Kidney glomerular epithelial cell (primary cell): ENCODE results near the gene HBA2.
"Not testable (repeated sequence)": the region's sequence is repeated elsewhere in the genome, so short reads cannot be mapped to it uniquely, and the experiment has no call there.

ENCODE experiments used
- DNase-seq: peaks from one replicate; lab custom pipeline; 2025; lab: John Stamatoyannopoulos, UW

The HBA2 gene

DNA sequence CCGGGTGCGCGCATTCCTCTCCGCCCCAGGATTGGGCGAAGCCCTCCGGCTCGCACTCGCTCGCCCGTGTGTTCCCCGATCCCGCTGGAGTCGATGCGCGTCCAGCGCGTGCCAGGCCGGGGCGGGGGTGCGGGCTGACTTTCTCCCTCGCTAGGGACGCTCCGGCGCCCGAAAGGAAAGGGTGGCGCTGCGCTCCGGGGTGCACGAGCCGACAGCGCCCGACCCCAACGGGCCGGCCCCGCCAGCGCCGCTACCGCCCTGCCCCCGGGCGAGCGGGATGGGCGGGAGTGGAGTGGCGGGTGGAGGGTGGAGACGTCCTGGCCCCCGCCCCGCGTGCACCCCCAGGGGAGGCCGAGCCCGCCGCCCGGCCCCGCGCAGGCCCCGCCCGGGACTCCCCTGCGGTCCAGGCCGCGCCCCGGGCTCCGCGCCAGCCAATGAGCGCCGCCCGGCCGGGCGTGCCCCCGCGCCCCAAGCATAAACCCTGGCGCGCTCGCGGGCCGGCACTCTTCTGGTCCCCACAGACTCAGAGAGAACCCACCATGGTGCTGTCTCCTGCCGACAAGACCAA lies at the start of gene HBA2:
TSS of gene HBA2 (plus strand) at position 503 of the 568 bp plus-strand sequence. CDS start at position 540, 37 bp downstream.
- not testable (repeated sequence) for DNase-seq

- not testable (repeated sequence) for DNase-seq
These were observed 48.9 kb upstream of the HBA2 start for GRCh38 chr16:123558-124350.

DNA sequence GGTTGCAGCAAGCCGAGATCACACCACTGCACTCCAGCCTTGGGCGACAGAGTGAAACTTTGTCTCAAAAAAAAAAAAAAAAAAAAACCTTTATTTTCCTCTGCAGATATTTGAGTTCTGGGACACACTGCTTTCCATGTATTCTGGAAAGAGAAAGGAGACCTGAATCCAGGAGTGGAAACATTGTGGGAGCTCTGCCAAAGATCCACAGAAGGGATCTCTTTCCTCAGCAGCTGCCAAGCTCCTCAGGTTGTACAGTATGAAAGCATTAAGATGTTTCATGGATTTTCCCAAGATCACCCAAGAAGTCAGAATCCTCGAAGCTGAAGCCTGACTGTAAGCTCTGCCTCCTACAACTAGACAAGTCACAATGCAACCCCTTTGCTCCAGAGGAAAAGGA lies 47.7 kb upstream of the HBA2 start:
- DNase-seq = no peak

GRCh38 chr16:129075-129474 lies 43.6 kb upstream of the HBA2 start:
- DNase-seq = no peak

GRCh38 chr16:130533-131173 lies 42.0 kb upstream of the HBA2 start:
- no peak for DNase-seq

DNA sequence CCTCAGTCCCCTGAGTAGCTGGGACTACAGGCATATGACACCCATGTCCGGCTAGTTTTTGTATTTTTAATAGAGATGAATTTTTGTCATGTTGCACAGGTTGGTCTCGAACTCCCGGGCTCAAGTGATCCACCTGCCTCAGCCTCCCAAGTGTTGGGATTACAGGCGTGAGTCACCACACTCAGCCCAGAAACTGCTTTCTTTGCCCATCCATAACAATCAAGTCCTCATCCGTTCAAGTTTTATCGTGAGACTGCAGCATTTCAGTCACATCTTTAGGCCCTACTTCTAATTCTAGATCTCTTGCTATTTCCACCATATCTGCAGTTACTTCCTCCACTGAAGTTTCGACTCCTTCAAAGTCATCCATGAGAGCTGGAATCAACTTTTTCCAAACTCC lies 40.6 kb upstream of the HBA2 start:
- DNase-seq = no peak

DNA sequence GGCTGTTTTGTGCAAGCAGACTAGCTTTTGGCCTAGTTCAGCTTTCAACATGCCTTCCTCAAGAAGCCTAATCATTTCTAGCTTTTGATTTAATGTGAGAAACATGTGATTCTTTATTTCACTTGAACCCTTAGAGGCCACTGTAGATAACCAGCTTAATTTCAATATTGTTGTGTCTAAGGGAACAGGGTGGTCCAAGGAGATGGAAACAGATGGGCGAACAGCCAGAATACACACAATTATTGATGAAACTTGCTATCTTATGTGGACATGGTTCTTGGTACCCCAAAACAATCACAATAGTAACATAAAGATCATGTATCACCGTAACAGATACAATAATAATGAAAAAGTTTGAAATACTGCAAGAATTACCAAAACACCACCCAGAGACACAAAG lies 39.0 kb upstream of the HBA2 start:
- DNase-seq = no peak

DNA sequence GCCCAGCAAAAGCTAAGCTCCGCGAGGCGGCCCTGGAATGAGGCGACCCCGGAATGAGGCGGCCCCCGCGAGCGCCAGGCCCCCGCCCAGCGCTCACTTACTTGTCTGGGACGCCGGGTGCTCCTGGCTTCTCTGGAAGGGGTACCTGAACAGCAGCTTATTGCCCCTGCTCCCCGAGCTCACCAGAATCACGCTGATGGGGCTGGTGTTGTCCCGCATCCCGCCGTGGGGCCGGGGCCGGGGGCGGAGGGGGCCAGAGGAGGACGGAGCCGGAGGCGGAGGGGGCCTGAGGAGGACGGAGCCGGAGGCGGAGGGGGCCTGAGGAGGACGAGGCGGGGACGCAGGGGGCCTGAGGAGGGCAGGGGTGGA lies 34.6 kb upstream of the HBA2 start:
- DNase-seq = no peak

- DNase-seq = no peak
These were observed 32.4 kb upstream of the HBA2 start for GRCh38 chr16:140175-140857.

DNA sequence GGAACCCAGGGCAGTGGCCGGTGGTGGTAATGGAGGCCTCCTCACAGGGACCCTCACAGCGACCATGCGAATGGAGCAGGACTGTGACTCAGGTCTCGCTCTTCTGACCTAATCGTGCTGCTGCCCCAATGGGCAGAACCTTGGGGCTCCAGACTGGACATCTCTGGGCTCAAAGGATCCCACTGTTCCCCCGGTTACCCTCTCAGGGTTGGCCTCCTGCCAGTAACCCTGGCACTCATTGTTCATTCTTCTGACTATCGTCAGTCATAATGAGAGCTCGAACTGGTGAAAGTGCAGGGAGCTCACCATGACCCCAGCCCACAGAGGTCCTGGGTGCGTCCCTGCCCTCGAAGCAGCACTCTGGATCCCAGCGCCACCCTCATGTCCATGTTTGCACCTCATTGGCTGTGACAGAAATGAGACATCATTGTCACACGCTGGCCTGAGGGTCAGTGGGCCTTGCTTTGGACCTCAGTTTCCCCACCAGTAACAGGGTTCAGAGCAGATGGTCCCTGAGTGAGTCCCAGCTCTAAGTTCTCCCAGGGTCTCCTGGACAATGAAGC lies 30.2 kb upstream of the HBA2 start:
- DNase-seq = no peak

- DNase-seq = no peak
These were observed 29.6 kb upstream of the HBA2 start for GRCh38 chr16:143047-143446.

DNA sequence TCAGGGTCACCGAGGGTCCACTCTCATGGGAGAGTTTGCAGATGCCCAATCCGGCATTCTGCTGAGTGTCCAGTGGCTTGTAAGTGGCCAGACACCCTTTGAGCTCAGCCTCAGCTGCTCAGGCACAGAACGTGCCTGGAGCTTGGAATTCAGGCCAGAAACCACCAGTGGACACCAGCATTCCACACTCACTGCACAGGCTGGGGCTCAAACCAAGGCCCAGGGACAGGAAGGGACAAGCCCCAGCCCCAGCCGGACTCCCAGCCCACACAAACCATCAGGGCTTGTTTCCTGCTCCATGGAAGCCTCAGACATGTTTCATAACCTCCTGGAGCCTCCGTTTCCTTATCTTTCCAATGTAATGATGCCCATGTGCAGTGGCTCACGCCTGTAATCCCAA lies 29.2 kb upstream of the HBA2 start:
- no peak for DNase-seq

- no peak for DNase-seq
These were observed 27.9 kb upstream of the HBA2 start for GRCh38 chr16:144797-145252.

GRCh38 chr16:146646-147045 lies 26.0 kb upstream of the HBA2 start:
- no peak for DNase-seq

DNA sequence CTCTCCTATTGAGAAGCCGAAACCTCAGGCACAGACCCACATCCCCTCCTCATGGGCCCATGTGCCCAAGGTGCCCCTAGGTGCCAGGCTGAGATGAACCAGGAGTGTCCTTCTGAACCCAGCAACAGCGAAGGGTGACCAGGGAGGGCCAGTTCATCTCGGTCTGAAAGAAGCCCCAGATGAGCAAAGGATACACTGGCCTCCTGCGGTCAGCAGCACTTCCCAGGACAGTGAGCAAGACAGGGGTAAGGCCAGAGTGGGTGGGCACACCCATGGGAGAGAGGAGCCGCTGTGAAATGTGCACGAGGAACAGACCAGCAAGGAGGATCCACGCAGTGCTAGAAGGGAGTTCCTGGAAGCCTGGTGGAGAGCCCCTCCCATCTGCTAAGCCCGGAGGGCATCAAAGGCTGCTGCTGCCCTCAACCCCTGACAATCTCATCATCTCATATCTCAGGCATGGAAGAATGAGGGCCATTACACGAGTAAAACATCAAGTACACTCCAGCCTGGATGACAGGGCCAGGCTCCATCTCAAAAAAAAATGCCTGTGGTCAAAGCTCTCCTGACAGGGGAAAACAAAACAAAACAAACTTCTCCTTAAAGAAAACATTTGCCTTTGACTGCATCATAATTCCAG lies 23.5 kb upstream of the HBA2 start:
- DNase-seq = no peak

GRCh38 chr16:152141-153128 lies 20.2 kb upstream of the HBA2 start, which contains the start of gene HBZ:
HBZ (plus strand) TSS chr16:152644; CDS start chr16:152910, 266 bp downstream.
- DNase-seq = no peak

- DNase-seq = not testable (repeated sequence)
These were observed 19.6 kb upstream of the HBA2 start for GRCh38 chr16:153129-153521.

DNA sequence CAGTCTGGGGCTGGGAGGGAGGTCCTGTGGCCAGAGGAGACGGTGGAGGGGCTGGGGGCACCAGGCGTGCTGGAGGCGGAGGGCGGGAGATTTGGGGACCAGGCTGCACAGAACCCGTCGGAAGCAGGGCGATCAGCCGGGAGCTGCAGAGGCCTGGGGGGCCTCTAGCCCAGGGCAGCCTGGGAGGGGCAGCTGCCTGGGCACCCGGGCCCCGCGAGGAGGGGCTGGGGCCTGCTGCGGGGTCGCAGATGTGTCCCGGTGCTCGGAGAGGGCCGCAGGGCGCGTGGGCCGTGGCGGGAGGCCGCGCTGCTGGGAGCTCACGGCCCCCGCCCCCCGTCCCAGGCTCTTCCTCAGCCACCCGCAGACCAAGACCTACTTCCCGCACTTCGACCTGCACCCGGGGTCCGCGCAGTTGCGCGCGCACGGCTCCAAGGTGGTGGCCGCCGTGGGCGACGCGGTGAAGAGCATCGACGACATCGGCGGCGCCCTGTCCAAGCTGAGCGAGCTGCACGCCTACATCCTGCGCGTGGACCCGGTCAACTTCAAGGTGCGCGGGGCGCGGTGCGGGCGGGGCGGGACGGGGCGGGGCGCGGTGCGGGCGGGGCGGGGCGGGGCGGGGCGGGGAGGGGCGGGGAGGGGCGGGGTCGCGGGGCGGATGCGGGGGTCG lies 19.0 kb upstream of the HBA2 start:
- DNase-seq = not testable (repeated sequence)

GRCh38 chr16:154217-155030 lies 18.3 kb upstream of the HBA2 start:
- DNase-seq = no peak
